Measurements from ENCODE around the gene AP4E1.
"Not testable (repeated sequence)": the region's sequence is repeated elsewhere in the genome, so short reads cannot be mapped to it uniquely, and the experiment has no call there.

AP4E1 gene

DNA sequence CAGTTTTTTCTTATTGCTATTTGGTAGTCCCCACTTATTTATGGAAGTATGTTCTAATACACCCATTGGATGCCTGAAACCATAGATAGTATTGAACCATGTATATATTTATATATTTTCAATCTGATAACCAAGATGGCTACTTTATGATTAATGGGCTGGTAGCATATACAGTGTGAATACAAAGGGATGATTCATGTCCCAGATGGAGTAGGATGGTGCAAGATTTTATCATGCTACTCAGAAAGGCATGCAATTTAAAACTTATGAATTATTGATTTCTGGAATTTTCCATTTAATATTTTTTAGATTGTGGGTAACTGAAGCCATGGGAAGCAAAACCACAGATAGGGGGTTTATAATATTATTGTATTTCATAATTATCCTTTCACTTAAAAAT lies 35.2 kb downstream of the AP4E1 start:
- Mint-ChIP-seq H3K9me3 (no peaks in the 10 kb centered on the region), H3K27ac (no peak overlapping the region), H3K27me3 (no peaks in the 10 kb centered on the region), H3K4me3 (no peak overlapping the region), H3K4me1 (ENCODE audit: low read depth) (peaks cover 5% of the 10 kb centered on the region), H3K36me3 (ENCODE audit: low read depth) (peaks cover 45% of the 10 kb centered on the region)
- intact Hi-C loops (cut with micrococcal nuclease) = no loop called here

DNA sequence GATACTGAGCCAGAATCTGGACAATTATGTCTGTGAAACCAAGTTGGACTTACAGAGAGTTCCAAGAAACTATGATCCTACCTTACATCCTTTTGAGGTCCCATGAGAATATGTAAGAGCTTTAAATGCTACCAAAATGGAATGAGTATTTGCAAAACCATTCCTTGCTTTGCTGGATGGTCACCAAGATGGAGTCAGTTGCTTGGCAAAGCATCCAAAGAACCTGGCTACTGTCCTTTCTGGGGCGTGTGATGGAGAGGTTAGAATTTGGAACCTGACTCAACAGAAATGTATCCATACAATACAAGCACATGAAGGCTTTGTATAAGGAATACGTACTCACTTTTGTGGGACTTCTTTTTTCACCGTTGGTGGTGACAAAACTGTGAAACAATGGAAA lies 36.2 kb downstream of the AP4E1 start:
- H3K4me1 Mint-ChIP-seq (ENCODE audit: low read depth) = peaks cover 5% of the 10 kb centered on the region
- H3K9me3 Mint-ChIP-seq = no peaks in the 10 kb centered on the region
- H3K27me3 Mint-ChIP-seq = no peaks in the 10 kb centered on the region
- H3K27ac Mint-ChIP-seq = no peak overlapping the region
- no peak overlapping the region for H3K4me3 Mint-ChIP-seq
- intact Hi-C loops (cut with micrococcal nuclease) = no loop called here
- peaks cover 55% of the 10 kb centered on the region for H3K36me3 Mint-ChIP-seq (ENCODE audit: low read depth)

DNA sequence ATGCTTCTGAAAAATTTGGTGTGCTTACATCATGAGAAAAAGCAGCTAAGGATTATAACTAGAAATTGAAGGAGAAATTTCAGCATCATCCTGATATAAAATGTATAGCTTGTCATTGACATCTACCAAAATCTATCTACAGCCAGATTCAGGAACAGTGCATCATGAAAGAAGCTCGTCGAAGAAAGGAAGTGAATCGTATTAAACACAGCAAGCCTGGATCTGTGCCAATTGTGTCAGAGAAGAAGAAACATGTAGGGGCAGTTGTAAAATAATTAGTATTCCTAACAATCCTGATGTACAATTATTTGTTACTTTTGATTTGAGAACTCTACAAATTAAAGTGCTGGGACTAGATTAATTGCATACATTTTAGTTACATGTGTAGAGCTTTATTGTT lies 37.2 kb downstream of the AP4E1 start:
- peaks cover 5% of the 10 kb centered on the region for H3K4me1 Mint-ChIP-seq (ENCODE audit: low read depth)
- intact Hi-C loops (cut with micrococcal nuclease) = no loop called here
- peaks cover 65% of the 10 kb centered on the region for H3K36me3 Mint-ChIP-seq (ENCODE audit: low read depth)
- H3K9me3 Mint-ChIP-seq = no peaks in the 10 kb centered on the region
- no peak overlapping the region for H3K4me3 Mint-ChIP-seq
- no peaks in the 10 kb centered on the region for H3K27me3 Mint-ChIP-seq
- no peak overlapping the region for H3K27ac Mint-ChIP-seq

DNA sequence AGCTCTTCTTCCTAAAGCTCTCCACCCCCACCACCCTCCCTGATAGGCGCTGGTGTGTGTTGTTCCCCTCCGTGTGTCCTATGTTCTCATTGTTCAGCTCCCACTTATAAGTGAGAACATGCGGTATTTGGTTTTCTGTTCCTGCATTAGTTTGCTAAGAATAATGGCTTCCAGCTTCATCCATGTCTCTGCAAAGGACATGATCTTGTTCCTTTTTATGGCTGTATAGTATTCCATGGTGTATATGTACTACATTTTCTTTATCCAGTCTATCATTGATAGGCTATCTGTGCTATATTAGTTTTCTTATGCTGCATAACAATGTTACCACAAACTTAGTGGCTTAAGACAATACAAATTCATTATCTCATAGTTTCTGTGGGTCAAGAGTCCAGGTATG lies 42.3 kb downstream of the AP4E1 start:
- peaks cover 86% of the 10 kb centered on the region for H3K36me3 Mint-ChIP-seq (ENCODE audit: low read depth)
- peaks cover 24% of the 10 kb centered on the region for H3K9me3 Mint-ChIP-seq
- H3K4me3 Mint-ChIP-seq; H3K4me1 Mint-ChIP-seq (ENCODE audit: low read depth); intact Hi-C loops (cut with micrococcal nuclease); H3K27me3 Mint-ChIP-seq; H3K27ac Mint-ChIP-seq: not testable (repeated sequence)

DNA sequence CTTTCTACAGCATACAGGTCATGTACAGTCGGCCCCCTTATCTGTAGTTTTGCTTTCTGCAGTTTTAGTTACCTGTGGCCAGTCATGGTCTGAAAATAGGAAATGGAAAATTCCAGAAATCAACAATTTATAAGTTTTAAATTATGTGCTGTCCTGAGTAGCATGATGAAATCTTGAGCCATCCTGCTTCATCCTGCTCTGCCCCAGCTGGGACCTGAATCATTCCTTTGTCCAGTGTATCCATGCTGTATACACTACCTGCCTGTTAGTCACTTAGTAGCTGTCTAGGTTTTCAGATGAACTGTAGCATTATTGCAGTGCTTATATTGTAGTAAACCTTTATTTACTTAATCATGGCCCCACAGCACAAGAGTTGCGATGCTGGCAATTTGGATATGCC lies 44.8 kb downstream of the AP4E1 start:
- H3K36me3 Mint-ChIP-seq (ENCODE audit: low read depth) = peaks cover 100% of the 10 kb centered on the region
- H3K9me3 Mint-ChIP-seq = peaks cover 37% of the 10 kb centered on the region
- no peak overlapping the region for H3K4me3 Mint-ChIP-seq
- no peak overlapping the region for H3K27ac Mint-ChIP-seq
- H3K27me3 Mint-ChIP-seq = no peaks in the 10 kb centered on the region
- H3K4me1 Mint-ChIP-seq (ENCODE audit: low read depth) = no peaks in the 10 kb centered on the region
- intact Hi-C loops (cut with micrococcal nuclease) = no loop called here

DNA sequence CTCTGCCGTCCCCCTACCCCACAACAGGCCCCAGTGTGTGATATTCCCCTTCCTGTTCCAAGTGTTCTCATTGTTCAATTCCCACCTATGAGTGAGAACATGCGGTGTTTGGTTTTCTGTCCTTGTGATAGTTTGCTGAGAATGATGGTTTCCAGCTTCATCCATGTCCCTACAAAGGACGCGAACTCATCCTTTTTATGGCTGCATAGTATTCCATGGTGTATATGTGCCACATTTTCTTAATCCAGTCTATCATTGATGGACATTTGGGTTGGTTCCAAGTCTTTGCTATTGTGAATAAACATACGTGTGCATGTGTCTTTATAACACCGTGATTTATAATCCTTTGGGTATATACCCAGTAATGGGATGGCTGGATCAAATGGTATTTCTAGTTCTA lies 46.4 kb downstream of the AP4E1 start:
- H3K27ac Mint-ChIP-seq; intact Hi-C loops (cut with micrococcal nuclease); H3K4me1 Mint-ChIP-seq (ENCODE audit: low read depth); H3K4me3 Mint-ChIP-seq; H3K27me3 Mint-ChIP-seq: not testable (repeated sequence)
- Mint-ChIP-seq H3K36me3 (ENCODE audit: low read depth) (peaks cover 100% of the 10 kb centered on the region), H3K9me3 (peaks cover 49% of the 10 kb centered on the region)

DNA sequence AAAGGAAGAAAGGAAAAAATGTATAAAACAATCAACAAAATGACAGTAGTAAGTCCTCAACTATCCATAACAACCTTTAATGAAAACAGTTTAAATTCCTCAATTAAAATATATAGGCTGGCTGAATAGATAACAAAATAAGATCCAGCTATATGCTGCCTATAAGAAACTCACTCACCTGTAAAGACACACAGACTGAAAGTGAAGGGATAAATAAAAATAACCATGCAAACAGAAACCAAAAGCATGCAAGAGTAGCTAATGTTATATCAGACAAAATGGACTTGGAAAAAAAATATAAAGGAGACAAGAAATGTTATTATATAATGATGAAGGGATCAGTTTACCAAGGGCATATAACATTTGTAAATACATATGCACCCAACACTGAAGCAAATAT lies 51.2 kb downstream of the AP4E1 start:
- H3K27ac Mint-ChIP-seq = no peak overlapping the region
- no peaks in the 10 kb centered on the region for H3K27me3 Mint-ChIP-seq
- no peak overlapping the region for H3K4me3 Mint-ChIP-seq
- H3K4me1 Mint-ChIP-seq (ENCODE audit: low read depth) = no peaks in the 10 kb centered on the region
- H3K36me3 Mint-ChIP-seq (ENCODE audit: low read depth) = peaks cover 91% of the 10 kb centered on the region
- intact Hi-C loops (cut with micrococcal nuclease) = no loop called here
- peaks cover 84% of the 10 kb centered on the region for H3K9me3 Mint-ChIP-seq

DNA sequence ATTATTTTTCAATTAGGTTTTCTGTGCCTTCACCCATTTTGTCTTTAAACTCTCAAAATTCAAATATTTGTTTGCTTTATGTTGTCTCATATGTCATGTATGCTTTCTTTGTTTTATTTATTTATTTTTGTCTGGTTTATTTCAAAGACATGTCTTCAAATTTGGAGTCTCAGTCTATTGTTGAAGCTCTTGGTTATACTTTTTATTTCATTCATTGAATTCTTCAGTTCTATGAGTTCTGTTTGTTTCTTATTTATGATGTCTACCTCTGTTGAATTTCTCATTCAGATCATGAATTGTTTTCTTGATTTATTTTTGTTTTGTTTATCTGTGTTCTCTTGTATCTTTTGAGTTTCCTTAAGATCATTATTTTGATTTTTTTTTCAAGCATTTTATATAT lies 55.6 kb downstream of the AP4E1 start:
- H3K27ac Mint-ChIP-seq = no peak overlapping the region
- no peaks in the 10 kb centered on the region for H3K27me3 Mint-ChIP-seq
- H3K4me1 Mint-ChIP-seq (ENCODE audit: low read depth) = no peaks in the 10 kb centered on the region
- H3K4me3 Mint-ChIP-seq = no peak overlapping the region
- H3K36me3 Mint-ChIP-seq (ENCODE audit: low read depth) = peaks cover 77% of the 10 kb centered on the region
- intact Hi-C loops (cut with micrococcal nuclease) = no loop called here
- H3K9me3 Mint-ChIP-seq = peaks cover 80% of the 10 kb centered on the region

DNA sequence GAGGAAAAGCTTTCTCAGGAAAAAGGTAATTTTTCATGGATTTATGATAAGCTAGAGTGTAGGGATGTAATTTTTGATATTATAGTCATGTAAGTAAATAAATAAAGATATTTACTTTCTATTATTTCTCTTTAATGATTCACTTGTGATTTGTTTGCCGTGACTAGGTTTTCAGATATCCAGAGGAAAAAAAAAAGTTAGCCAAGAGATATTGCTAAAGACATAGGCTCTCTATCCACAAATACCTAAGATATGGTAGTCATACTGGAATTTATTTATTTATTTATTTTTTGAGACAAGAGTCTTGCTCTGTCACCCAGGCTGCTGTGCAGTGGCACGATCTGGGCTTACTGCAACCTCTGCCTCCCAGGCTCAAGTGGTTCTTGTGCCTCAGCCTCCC lies 59.9 kb downstream of the AP4E1 start:
- peaks cover 81% of the 10 kb centered on the region for H3K36me3 Mint-ChIP-seq (ENCODE audit: low read depth)
- H3K4me3 Mint-ChIP-seq = no peak overlapping the region
- no peak overlapping the region for H3K27ac Mint-ChIP-seq
- no peaks in the 10 kb centered on the region for H3K27me3 Mint-ChIP-seq
- H3K9me3 Mint-ChIP-seq = peaks cover 80% of the 10 kb centered on the region
- intact Hi-C loops (cut with micrococcal nuclease) = no loop called here
- H3K4me1 Mint-ChIP-seq (ENCODE audit: low read depth) = no peaks in the 10 kb centered on the region

DNA sequence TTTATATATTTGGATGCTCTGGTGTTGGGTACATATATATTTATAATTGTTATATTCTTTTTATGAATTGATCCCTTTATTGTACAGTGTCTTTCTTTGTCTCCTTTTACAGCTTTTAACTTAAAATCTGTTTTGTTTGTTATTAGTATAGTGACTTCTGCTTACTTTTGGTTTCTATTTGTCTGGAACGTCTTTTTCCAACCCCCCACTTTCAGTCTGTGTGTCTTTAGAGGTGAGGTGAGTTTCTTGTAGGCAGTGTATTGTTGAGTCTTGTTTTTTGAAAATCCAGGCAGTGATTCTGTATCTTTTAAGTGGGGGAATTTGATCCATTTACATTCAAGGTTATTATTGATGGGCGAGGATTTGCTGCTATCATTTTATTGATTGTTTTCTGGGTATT lies 62.0 kb downstream of the AP4E1 start:
- H3K4me3 Mint-ChIP-seq = no peak overlapping the region
- H3K36me3 Mint-ChIP-seq (ENCODE audit: low read depth) = peaks cover 86% of the 10 kb centered on the region
- H3K4me1 Mint-ChIP-seq (ENCODE audit: low read depth) = no peaks in the 10 kb centered on the region
- no peaks in the 10 kb centered on the region for H3K27me3 Mint-ChIP-seq
- peaks cover 70% of the 10 kb centered on the region for H3K9me3 Mint-ChIP-seq
- no peak overlapping the region for H3K27ac Mint-ChIP-seq
- intact Hi-C loops (cut with micrococcal nuclease) = no loop called here

DNA sequence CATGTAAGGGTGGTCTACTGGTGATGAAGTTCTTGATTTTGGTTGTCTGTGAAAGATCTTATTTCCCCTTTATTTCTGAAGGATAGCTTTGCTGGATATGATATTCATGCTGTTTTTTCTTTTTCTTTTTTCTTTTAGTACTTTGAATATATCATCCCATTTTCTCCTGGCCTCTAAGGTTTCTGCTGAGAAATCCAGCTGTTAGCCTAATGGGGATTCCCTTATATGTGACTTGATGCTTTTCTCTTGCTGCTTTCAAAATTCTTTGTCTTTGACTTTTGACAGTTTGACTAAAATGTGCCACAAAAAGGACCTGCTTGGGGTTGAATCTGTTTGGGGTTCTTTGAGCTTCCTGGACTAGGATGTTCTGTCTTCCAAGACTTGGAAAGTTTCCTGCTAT lies 62.6 kb downstream of the AP4E1 start:
- no peaks in the 10 kb centered on the region for H3K27me3 Mint-ChIP-seq
- H3K36me3 Mint-ChIP-seq (ENCODE audit: low read depth) = peaks cover 85% of the 10 kb centered on the region
- H3K9me3 Mint-ChIP-seq = peaks cover 65% of the 10 kb centered on the region
- H3K4me1 Mint-ChIP-seq (ENCODE audit: low read depth) = no peaks in the 10 kb centered on the region
- no peak overlapping the region for H3K4me3 Mint-ChIP-seq
- intact Hi-C loops (cut with micrococcal nuclease) = no loop called here
- H3K27ac Mint-ChIP-seq = no peak overlapping the region

DNA sequence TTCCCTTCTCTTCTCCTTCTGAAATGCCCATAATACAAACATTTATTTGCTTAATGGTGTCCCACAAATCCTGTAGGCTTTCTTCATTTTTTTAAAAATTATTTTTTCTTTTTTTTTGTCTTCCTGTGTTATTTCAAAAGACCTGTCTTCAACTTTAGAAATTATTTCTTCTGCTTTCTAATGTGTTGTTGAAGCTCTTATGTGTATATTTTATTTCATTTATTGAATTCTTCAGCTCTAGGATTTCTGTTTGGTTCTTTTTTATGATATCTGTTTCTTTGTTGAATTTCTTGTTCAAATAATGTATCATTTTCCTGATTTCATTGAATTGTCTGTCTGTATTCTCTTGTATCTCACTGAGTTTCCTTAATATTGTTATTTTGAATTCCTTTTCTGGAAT lies 63.1 kb downstream of the AP4E1 start:
- intact Hi-C loops (cut with micrococcal nuclease) = no loop called here
- no peaks in the 10 kb centered on the region for H3K4me1 Mint-ChIP-seq (ENCODE audit: low read depth)
- peaks cover 82% of the 10 kb centered on the region for H3K36me3 Mint-ChIP-seq (ENCODE audit: low read depth)
- H3K27ac Mint-ChIP-seq = no peak overlapping the region
- peaks cover 65% of the 10 kb centered on the region for H3K9me3 Mint-ChIP-seq
- H3K4me3 Mint-ChIP-seq = no peak overlapping the region
- no peaks in the 10 kb centered on the region for H3K27me3 Mint-ChIP-seq

DNA sequence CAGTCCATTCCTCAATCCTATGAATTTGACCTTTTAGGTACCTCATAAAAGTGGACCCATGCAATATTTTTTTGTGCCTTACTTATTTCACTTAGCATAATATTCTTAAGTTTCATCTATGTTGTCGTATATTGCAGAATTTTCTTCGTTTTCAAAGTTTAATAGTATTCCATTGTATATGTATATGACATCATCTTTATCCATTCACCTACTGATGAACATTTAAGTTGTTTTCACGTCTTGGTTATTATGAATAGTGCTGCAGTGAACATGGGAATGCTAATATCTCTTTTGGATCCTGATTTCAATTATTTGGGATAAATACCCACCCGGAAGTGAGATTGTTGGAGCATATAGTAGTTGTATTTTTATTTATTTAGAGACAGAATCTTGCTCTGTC lies 65.1 kb downstream of the AP4E1 start:
- Mint-ChIP-seq H3K9me3 (peaks cover 58% of the 10 kb centered on the region), H3K4me3 (no peak overlapping the region), H3K27ac (no peak overlapping the region), H3K27me3 (no peaks in the 10 kb centered on the region), H3K36me3 (ENCODE audit: low read depth) (peaks cover 78% of the 10 kb centered on the region), H3K4me1 (ENCODE audit: low read depth) (no peaks in the 10 kb centered on the region)
- intact Hi-C loops (cut with micrococcal nuclease) = no loop called here

DNA sequence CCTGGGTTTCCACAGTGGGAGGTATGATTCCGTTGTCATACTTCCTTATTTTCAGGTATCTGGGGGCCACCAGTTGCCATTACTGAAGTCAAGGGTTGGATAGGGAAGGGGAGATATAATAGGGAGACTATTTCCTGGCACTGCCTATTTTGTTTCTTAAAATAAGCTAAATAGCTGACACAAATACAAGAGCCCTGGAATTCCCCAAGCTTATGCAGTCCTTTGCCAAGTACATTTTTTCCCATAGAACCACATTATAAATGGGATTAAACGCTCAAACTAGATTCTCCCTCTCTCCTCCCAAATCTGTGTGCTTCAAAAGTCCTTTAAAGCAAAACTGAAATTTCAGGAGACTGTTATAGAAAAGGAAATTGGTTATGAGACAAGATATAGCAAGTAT lies 68.7 kb downstream of the AP4E1 start:
- Mint-ChIP-seq H3K27ac (no peak overlapping the region), H3K36me3 (ENCODE audit: low read depth) (peaks cover 78% of the 10 kb centered on the region)
- intact Hi-C loops (cut with micrococcal nuclease) = no loop called here

DNA sequence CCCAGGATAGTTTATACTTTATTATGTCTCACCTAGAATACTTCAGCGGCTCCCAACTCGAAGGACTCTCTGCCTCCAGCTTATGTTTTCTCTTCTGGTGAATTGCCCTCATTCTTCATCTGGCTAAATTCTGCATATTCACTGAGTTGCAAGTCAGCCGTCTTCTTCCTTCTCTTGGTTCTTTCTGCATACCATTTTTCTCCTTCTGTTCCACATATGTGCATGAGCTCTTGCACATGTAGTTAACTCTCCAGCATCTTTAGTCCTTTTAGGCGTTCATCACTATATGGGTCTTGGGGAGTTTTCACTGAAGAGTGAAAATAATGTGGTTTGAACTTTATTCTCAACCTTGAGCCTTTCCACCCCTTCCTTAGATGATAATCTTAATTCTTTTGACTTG lies 70.1 kb downstream of the AP4E1 start:
- intact Hi-C loops (cut with micrococcal nuclease) = no loop called here
- Mint-ChIP-seq H3K4me3 (no peak overlapping the region), H3K9me3 (peaks cover 18% of the 10 kb centered on the region), H3K27me3 (no peaks in the 10 kb centered on the region), H3K36me3 (ENCODE audit: low read depth) (peaks cover 73% of the 10 kb centered on the region), H3K4me1 (ENCODE audit: low read depth) (no peaks in the 10 kb centered on the region), H3K27ac (no peak overlapping the region)

More for the DNA sequence above, 68.7 kb downstream of the AP4E1 start:
- Mint-ChIP-seq H3K4me1 (ENCODE audit: low read depth) (no peaks in the 10 kb centered on the region), H3K27me3 (no peaks in the 10 kb centered on the region), H3K9me3 (peaks cover 24% of the 10 kb centered on the region), H3K4me3 (no peak overlapping the region)

DNA sequence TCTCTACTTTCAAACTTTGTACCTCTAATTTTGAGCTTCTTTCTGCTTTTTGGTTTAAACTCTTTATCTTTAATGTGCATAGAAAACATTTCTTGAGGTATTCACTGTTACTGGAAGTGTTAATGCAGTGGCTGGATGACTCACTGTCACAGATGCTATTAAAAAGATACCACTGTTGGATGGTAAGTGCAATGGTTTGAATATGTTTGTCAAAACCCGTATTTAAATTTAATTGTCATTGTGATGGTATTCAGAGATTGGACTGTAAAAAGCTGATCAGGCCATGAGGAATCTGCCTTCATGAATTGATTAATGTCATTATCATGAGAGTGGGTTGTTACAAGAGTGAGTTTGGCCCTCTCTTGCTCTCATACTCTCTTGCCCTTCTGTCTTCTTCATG lies 70.6 kb downstream of the AP4E1 start:
- H3K36me3 Mint-ChIP-seq (ENCODE audit: low read depth) = peaks cover 73% of the 10 kb centered on the region

More for the DNA sequence above, 70.6 kb downstream of the AP4E1 start:
- Mint-ChIP-seq H3K27me3 (no peaks in the 10 kb centered on the region), H3K9me3 (peaks cover 18% of the 10 kb centered on the region), H3K4me3 (no peak overlapping the region), H3K27ac (no peak overlapping the region), H3K4me1 (ENCODE audit: low read depth) (no peaks in the 10 kb centered on the region)
- intact Hi-C loops (cut with micrococcal nuclease) = no loop called here

Measured in dendritic cell treated with granulocyte-macrophage colony-stimulating factor and Interleukin-4, amounts not matched to agents 40 ng/mL and 50 ng/mL, for 4 days (primary cell).